Smooth muscle cell of the brain vasculature (primary cell): ENCODE results near the gene FBXO42.

ENCODE experiments used
- DNase-seq: peaks from one replicate; pipeline ENCODE4 v3.0.0-alpha.2; 2012; ENCODE audit warnings: low read depth, low spot score

Gene FBXO42

DNA sequence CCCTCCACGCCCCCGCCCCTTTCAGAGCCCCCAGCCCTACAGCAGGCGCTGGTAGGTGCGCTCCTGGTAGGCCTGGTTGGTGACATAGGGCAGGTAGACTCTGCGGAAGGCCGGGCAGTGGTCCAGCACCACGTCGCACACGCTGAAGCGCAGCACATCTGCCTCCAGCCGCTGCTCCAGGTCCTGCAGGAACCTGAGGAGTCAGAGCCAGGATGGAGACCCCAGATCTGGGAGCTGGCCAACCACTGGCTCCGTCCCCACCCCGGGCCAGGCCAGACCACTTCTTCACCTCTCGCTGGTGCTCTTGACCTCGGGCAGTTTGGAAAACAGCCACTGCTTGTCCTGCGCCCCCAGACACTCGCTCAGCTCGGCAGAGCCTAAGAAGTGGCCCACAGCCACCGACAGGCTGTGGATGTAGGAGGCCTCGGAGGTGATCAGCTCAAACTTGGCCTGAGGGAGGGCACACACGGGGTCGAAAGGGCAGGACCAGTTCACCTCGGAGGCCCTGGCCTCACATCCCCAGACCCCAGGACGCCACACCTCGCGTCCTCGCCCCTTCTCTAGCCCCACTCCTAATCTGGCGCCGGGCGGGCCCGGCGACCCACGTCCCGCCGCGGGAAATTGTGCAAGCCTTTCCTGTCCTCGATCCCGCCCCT, 146.3 kb downstream of the FBXO42 start:
- DNase-seq = no peak

- DNase-seq = no peak
Observed at GRCh38 chr1:16205334-16205671, 147.0 kb downstream of the FBXO42 start.

- DNase-seq = no peak
Observed at GRCh38 chr1:16204634-16205333, 147.5 kb downstream of the FBXO42 start.

DNA sequence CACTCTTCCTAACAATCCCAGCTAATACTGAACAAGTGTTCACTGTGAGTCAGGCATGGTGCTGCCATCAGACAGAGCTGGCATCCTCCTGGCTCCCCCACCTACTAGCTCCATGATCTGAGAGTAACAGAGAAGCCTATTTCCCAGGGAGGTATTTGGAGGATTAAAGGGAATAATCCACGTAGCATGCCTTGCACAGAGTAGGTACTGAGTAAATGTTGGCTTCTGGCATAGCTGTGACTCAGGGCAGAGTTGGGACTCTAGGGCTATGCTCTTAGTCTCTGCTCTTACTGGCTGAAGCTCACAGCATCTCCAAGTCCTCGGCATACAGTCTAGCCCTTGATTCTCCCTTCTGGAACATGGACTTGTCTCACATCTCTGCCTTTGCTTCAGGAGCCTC, 148.1 kb downstream of the FBXO42 start:
- DNase-seq = no peak

- no peak for DNase-seq
Observed at GRCh38 chr1:16203550-16203949, 148.7 kb downstream of the FBXO42 start.

GRCh38 chr1:16202281-16203210, 149.7 kb downstream of the FBXO42 start:
- DNase-seq = no peak

DNA sequence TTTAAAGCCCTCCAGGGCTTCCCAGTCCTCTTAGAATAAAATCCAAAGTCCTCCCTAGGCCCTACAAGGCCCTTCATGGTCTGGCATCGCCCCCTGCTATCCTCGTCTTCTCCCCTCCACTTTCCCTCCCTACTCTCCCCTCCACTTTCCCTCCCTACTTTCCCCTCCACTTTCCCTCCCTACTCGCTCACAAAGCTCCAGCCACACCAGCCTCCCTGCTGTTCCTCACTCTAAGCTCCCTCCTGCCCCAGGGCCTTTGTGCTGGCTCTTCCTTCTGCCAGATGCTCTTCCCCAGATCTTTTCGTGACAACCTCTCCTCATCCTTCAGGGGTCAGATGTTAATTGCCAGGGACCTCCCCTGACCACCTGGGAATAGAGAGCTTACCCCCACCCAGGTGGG, 152.6 kb downstream of the FBXO42 start:
- DNase-seq = no peak

DNA sequence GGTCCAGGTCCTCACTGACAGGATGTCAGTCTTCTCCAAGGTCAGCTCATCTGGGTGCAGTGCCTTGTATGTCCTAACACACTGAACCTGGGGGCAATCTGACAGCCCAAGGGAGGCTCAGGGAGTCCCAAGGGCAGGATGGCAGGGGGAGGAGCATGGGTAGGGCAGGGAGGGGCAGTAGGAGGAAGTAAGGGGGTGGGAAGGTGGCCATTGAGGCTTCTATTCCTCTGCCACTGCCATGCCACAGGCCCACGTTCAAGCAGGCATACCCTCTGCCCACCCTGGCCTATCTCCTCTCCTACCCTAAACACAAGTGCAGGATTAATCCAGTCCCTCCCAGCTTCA, 153.2 kb downstream of the FBXO42 start:
- DNase-seq = no peak

- no peak for DNase-seq
Observed at GRCh38 chr1:16198444-16199156, 153.7 kb downstream of the FBXO42 start.

- DNase-seq = no peak
Observed at GRCh38 chr1:16196874-16197273, 155.4 kb downstream of the FBXO42 start.
